Measurements from ENCODE around the gene EIF1B.

DNA sequence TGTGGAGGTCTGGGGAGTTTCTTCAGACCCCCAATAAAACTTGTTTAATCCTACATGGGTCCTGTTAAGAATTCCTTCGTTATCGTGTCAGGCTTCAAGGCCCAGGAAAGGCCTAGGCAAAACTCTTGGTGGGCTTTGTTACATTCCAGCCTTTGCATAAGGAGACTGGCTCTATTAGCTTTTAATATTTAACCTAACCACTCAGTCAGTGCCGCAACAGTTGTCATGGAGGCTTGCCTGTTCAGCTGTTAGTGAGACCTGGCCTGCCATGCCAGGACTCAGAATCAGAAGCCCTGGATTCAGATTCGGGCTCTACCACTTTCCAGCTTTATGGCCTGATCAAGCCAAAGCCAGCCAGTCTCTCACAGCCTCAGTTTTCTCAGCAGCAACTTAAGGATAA, 19.6 kb downstream of the EIF1B start:
- TF ChIP-seq, protein P1, sequence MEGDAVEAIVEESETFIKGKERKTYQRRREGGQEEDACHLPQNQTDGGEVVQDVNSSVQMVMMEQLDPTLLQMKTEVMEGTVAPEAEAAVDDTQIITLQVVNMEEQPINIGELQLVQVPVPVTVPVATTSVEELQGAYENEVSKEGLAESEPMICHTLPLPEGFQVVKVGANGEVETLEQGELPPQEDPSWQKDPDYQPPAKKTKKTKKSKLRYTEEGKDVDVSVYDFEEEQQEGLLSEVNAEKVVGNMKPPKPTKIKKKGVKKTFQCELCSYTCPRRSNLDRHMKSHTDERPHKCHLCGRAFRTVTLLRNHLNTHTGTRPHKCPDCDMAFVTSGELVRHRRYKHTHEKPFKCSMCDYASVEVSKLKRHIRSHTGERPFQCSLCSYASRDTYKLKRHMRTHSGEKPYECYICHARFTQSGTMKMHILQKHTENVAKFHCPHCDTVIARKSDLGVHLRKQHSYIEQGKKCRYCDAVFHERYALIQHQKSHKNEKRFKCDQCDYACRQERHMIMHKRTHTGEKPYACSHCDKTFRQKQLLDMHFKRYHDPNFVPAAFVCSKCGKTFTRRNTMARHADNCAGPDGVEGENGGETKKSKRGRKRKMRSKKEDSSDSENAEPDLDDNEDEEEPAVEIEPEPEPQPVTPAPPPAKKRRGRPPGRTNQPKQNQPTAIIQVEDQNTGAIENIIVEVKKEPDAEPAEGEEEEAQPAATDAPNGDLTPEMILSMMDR (IDR thresholded peaks at IDR 0.05 in 8 of 11, conservative IDR thresholded peaks at IDR 0.05 in 3 of 11), result no peak
- no peak for TF ChIP-seq POLR2AphosphoS5 (IDR thresholded peaks at IDR 0.05)
- TF ChIP-seq POLR2A (IDR thresholded peaks at IDR 0.05), result no peak

All from spleen (tissue), 7 donors.